Neural progenitor cell (in vitro differentiated cells): ENCODE results near the gene PPIH.

Experiments
- CTCF ChIP-seq: fragments of 200-600 bp; sonication (generic); IDR thresholded peaks from 2 replicates; pipeline ENCODE4 v1.5.1; 2017; ENCODE audit warnings: antibody characterized with exemption, mild to moderate bottlenecking
- EZH2 ChIP-seq: fragments of 200-600 bp; sonication (generic); IDR thresholded peaks from 2 replicates; pipeline ENCODE4 v1.6.1; 2017; ENCODE audit warnings: antibody characterized with exemption, mild to moderate bottlenecking, moderate library complexity

DNA sequence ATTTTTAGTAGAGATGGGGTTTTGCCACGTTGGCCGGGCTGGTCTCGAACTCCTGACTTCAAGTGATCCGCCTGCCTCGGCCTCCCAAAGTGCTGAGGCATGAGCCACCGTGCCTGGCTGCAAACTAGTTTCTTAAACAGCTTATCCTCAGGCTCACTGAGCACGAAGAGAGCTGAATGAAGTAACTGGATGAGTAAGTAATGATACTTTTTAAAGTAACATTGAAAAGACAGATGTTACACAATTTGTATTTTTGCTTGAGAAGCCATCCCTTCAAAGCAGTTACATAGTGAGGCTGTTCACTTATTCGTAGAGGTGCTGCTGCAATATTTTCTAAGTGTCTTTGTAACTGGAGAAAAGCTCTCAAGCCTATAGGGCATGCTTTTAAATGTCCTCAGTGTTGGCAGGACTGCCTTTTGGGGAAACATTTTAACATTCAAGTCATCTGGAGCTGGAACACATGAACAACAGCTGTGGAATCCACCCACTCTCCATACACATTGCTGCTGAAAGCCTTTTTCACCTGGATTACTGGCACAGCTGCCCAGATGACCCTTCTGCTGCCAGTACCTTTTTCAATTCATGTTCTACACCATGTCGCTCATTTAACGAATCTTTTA, 21.3 kb downstream of the PPIH start:
- TF ChIP-seq CTCF: no peak
- TF ChIP-seq EZH2: no peak
